Endometrium (tissue), 2 donors: Measurements from ENCODE around the gene FMNL2.
A peak's percentile ranks its signal among the peaks of the same experiment; 100 is the strongest.

Source experiments
- FAIRE-seq: peaks from 2 replicates; lab custom pipeline; 2012; peaks lifted over from hg19 to GRCh38; lab: Jason Lieb, UNC
- donor health status: control.
- donor health status: control.

Gene FMNL2

GRCh38 chr2:152532241-152532640 lies 197.3 kb downstream of the FMNL2 start:
- no peak for FAIRE-seq

GRCh38 chr2:152534460-152535135 lies 199.6 kb downstream of the FMNL2 start:
- FAIRE-seq: peak; percentile 26

- no peak for FAIRE-seq
Observed at GRCh38 chr2:152537081-152537651, 202.2 kb downstream of the FMNL2 start.

- no peak for FAIRE-seq
Observed at GRCh38 chr2:152539424-152539823, 204.4 kb downstream of the FMNL2 start.

GRCh38 chr2:152541712-152542111 lies 206.7 kb downstream of the FMNL2 start:
- FAIRE-seq: no peak

GRCh38 chr2:152542337-152542994 lies 207.5 kb downstream of the FMNL2 start:
- FAIRE-seq: no peak

GRCh38 chr2:152542995-152543481 lies 208.1 kb downstream of the FMNL2 start:
- no peak for FAIRE-seq

- FAIRE-seq: no peak
Observed at GRCh38 chr2:152543717-152544116, 208.7 kb downstream of the FMNL2 start.

- no peak for FAIRE-seq
Observed at GRCh38 chr2:152544638-152545037, 209.7 kb downstream of the FMNL2 start.

GRCh38 chr2:152546230-152546837 lies 211.4 kb downstream of the FMNL2 start:
- no peak for FAIRE-seq

- no peak for FAIRE-seq
Observed at GRCh38 chr2:152548111-152548875, 213.3 kb downstream of the FMNL2 start.

GRCh38 chr2:152548996-152549395 lies 214.0 kb downstream of the FMNL2 start:
- FAIRE-seq: no peak

GRCh38 chr2:152549423-152549822 lies 214.4 kb downstream of the FMNL2 start:
- no peak for FAIRE-seq

- no peak for FAIRE-seq
Observed at GRCh38 chr2:152550386-152550785, 215.4 kb downstream of the FMNL2 start.

- FAIRE-seq: no peak
Observed at GRCh38 chr2:152552888-152553287, 217.9 kb downstream of the FMNL2 start.

- FAIRE-seq: peak; percentile 83
Observed at GRCh38 chr2:152553518-152553917, 218.5 kb downstream of the FMNL2 start.

GRCh38 chr2:152555048-152555447 lies 220.1 kb downstream of the FMNL2 start:
- FAIRE-seq: no peak

- FAIRE-seq: no peak
Observed at GRCh38 chr2:152556506-152556905, 221.5 kb downstream of the FMNL2 start.

GRCh38 chr2:152557273-152557888 lies 222.4 kb downstream of the FMNL2 start:
- no peak for FAIRE-seq

- FAIRE-seq: peak; percentile 97
Observed at GRCh38 chr2:152558158-152558984, 223.4 kb downstream of the FMNL2 start.

- FAIRE-seq: no peak
Observed at GRCh38 chr2:152559008-152559407, 224.0 kb downstream of the FMNL2 start.
